ENCODE results near the gene ADGRD1. TPM values are rescaled to one million over a fixed set of nuclear protein-coding genes. Genes with fewer than 3 reads are reported as not detected.

The ADGRD1 gene
- total RNA-seq, 1 donor from 2014 or later = 108 TPM

DNA sequence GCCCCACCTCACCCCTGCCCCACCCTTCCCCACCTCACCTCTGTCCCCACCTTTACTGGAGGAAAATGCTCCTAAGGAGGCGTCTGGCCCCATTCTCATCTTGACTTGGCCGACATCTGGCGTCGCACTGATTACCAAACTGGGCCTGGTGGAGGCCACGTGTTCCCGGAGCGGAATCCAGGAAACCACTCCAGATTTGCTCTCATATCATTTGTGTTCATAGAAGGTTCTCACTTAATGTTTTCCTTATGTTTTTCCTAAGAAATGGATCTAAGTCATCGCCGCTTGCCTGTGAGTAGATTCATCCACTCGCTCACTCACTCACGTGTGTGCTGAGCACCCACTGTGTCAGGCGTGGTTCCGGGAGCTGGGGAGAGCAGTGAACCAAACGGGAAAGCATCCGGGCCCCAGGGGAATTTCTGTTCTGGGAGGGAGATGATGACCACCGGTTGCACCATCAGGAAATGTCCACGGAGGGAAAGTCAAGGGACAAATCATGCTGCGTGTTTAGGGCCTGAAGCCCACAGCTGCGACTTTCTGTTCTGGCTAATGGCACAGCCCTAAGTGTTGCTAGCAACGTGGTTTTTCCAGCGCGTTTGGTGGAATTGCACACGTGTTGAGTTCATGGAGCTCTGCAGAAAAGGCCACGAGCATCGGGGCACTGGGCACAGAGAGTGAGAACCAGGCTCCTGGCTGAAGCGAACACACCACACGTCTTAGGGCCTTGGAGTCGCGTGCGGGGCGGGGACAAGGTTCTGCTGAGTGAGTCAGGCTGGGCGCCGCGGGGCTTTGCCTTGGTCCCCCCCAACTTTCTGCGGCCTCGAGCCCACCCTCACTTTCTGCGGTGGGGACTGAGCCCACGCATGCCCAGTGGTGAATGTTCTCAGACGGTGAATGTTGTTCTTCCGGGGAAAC lies 57.7 kb downstream of the ADGRD1 start:
- H3K36me3 ChIP-seq = peaks cover 51% of the 10 kb centered on the region
- TF ChIP-seq, protein P1, sequence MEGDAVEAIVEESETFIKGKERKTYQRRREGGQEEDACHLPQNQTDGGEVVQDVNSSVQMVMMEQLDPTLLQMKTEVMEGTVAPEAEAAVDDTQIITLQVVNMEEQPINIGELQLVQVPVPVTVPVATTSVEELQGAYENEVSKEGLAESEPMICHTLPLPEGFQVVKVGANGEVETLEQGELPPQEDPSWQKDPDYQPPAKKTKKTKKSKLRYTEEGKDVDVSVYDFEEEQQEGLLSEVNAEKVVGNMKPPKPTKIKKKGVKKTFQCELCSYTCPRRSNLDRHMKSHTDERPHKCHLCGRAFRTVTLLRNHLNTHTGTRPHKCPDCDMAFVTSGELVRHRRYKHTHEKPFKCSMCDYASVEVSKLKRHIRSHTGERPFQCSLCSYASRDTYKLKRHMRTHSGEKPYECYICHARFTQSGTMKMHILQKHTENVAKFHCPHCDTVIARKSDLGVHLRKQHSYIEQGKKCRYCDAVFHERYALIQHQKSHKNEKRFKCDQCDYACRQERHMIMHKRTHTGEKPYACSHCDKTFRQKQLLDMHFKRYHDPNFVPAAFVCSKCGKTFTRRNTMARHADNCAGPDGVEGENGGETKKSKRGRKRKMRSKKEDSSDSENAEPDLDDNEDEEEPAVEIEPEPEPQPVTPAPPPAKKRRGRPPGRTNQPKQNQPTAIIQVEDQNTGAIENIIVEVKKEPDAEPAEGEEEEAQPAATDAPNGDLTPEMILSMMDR (IDR thresholded peaks at IDR 0.05) = no peak
- no peak overlapping the region for H3K4me3 ChIP-seq
- intact Hi-C loops (cut with DNase I) = no loop called here
- ATAC-seq (no peak), DNase-seq (peak; percentile 41)
- H3K27ac ChIP-seq = no peak overlapping the region
- H3K4me1 ChIP-seq = no peaks in the 10 kb centered on the region
- no peaks in the 10 kb centered on the region for H3K9me3 ChIP-seq
- H3K27me3 ChIP-seq (ENCODE audit: low read depth) = no peaks in the 10 kb centered on the region

DNA sequence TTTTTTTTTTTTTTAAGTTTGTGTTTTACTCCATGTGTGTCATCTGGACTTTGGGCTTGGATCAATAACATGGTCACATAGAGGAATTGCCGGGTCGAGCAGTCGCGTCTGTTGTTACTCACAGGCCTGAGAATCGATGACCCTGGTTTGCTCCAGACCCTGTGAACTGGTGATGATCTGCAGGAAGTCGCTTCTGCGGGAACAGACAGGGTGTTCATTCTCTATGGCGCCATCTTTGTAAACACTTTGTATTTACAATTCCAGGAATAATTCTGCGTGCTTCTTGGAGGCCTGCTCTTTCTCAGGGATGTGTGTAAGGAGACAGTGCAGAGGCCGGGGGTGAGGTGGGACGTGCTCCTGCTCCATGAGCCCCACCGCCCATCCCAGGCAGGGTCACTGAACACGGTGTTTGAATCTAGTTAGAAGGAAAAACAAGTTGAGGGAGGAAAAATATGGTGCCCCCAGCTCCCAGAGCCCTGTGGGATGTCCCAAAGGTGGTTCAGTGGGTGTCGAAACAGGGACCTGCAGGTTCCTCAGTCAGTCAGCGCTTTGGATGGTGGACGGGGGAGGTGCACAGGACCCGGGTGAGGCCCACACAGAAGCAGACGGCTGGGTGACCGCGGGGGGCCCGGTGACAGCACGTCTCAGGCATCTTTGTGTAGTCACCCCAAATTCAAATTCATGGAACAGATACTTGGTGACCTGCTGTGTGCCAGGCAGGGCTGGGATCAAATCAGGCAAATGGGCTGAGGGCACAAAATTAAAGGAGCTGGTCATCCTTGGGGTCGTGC lies 58.8 kb downstream of the ADGRD1 start:
- no peaks in the 10 kb centered on the region for H3K27me3 ChIP-seq (ENCODE audit: low read depth)
- H3K4me3 ChIP-seq = no peak overlapping the region
- TF ChIP-seq, protein P1 (IDR thresholded peaks at IDR 0.05) = no peak
- peaks cover 49% of the 10 kb centered on the region for H3K36me3 ChIP-seq
- no peaks in the 10 kb centered on the region for H3K9me3 ChIP-seq
- peak; percentile 41 for DNase-seq
- no peak for ATAC-seq
- no peaks in the 10 kb centered on the region for H3K4me1 ChIP-seq
- intact Hi-C loops (cut with DNase I) = no loop called here
- no peak overlapping the region for H3K27ac ChIP-seq

DNA sequence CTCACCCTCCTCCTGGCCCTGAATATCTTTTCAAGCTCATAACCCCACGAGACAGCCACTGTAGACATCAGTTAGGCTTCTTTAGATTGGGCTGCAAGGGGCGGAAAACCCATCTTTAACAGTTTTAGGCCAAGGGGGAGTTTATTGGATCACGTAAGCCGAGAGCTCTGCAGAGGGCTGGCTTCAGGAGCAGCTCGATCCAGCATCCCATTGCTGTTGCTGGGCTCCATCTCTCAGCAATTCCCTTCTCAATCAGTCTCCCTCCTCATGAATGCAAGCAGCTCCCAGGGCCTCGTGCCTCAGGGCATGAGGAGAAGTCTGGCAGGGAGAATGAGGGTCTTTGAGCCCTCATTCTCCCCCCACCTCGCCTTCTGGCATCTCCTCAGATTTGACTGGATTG lies 59.4 kb downstream of the ADGRD1 start:
- TF ChIP-seq, protein P1 (IDR thresholded peaks at IDR 0.05) = no peak
- no peaks in the 10 kb centered on the region for H3K9me3 ChIP-seq
- DNase-seq = no peak

DNA sequence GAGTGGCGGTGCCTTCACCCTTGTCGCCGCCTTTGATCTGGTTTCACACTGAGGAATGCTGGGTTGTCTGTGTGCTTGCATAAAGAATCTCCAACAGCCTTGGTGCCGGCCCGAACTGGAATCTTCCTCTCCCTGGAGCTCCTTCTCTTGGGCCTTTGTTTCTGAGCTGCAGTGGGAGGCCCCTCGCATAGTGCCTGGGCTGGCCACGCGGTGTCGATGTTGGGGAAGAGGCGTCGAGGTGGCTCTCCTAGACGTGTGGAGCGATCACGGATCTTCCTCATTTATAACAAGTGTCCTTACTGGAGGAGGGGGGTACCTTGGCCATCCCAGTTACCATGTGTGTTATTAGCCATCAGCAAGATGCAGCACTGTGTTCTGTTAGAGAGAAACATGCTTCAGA lies 60.6 kb downstream of the ADGRD1 start:
- ATAC-seq (no peak), DNase-seq (peak; percentile 28)
- intact Hi-C loops (cut with DNase I) = no loop called here
- Histone ChIP-seq H3K36me3 (peaks cover 45% of the 10 kb centered on the region), H3K27me3 (ENCODE audit: low read depth) (no peaks in the 10 kb centered on the region), H3K4me1 (no peaks in the 10 kb centered on the region), H3K27ac (no peak overlapping the region), H3K4me3 (no peak overlapping the region), H3K9me3 (no peaks in the 10 kb centered on the region)
- TF ChIP-seq, protein P1 (IDR thresholded peaks at IDR 0.05) = no peak

More for the DNA sequence above, 59.4 kb downstream of the ADGRD1 start:
- H3K27me3 ChIP-seq (ENCODE audit: low read depth) = no peaks in the 10 kb centered on the region
- no peak overlapping the region for H3K27ac ChIP-seq
- H3K4me3 ChIP-seq = no peak overlapping the region
- peaks cover 46% of the 10 kb centered on the region for H3K36me3 ChIP-seq
- H3K4me1 ChIP-seq = no peaks in the 10 kb centered on the region
- intact Hi-C loops (cut with DNase I) = no loop called here
- no peak for ATAC-seq

DNA sequence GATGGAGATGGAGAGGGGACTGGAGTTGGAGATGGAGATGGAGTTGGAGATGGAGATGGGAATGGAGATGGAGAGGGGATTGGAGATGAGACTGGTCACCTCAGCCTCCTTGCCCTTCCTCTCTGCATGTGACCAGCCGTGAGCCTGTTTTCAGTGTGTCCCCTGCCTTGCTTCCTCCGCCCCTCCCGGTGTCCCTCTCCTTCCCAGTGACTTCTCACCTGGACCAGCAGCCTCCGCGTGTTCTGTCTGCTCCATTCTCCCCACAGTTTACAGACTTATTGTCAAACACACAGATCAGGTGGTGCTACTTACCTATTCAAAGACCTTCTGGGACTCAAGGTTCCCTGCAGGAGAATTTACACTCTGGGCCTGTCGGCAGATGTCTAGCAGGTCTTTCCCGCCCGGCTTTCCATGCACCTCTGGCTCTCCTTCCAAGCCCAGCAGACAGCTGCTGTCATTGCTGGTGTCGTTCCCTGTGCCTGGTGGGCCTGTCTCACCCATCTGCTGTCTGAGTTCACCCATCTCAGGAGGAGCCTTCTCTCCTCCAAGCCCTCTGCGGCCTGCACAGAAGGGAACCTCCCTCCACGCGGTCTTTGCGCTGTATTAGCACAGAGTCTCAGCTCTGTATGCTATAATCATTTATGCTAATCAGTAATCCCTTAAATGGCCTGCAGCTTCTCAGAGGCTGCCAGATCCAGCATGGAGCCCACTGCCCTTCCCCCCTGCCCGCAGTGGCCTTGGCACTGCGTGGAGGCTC lies 62.1 kb downstream of the ADGRD1 start:
- H3K4me1 ChIP-seq = no peaks in the 10 kb centered on the region
- no peak overlapping the region for H3K27ac ChIP-seq
- H3K36me3 ChIP-seq = peaks cover 39% of the 10 kb centered on the region
- H3K9me3 ChIP-seq = no peaks in the 10 kb centered on the region
- no peak for ATAC-seq
- peak; percentile 22 for DNase-seq
- TF ChIP-seq, protein P1 (IDR thresholded peaks at IDR 0.05) = no peak
- no peaks in the 10 kb centered on the region for H3K27me3 ChIP-seq (ENCODE audit: low read depth)
- intact Hi-C loops (cut with DNase I) = no loop called here
- no peak overlapping the region for H3K4me3 ChIP-seq

Data from lower lobe of right lung (tissue), 2 donors.